IPS DF 19.7 (cell line): Measurements from ENCODE around the gene SRRD.

Experiments
- DNase-seq: peaks from one replicate; pipeline ENCODE4 v3.0.0-alpha.2; 2013; ENCODE audit warnings: low read depth, low spot score

The SRRD gene

DNA sequence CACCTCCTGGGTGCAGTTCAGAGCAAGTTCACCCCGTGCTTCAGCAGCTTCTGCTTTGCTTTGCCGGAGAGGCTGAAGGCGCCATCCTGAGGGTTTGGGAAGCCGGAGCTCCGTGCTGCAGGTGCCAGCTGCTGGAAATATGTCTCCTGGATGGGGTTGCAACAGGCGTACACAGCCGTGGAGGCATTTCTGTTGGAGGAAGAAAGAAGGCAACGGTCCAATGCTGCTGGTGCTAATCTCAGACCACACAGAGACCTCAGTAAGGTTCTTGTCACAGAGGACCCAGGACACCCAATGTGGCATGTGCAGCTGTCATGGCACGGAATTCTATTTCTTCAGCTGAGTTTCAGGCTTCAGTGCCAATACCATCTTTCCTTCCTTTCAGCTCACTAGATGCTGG is 30.5 kb upstream of the SRRD start:
- no peak for DNase-seq

DNA sequence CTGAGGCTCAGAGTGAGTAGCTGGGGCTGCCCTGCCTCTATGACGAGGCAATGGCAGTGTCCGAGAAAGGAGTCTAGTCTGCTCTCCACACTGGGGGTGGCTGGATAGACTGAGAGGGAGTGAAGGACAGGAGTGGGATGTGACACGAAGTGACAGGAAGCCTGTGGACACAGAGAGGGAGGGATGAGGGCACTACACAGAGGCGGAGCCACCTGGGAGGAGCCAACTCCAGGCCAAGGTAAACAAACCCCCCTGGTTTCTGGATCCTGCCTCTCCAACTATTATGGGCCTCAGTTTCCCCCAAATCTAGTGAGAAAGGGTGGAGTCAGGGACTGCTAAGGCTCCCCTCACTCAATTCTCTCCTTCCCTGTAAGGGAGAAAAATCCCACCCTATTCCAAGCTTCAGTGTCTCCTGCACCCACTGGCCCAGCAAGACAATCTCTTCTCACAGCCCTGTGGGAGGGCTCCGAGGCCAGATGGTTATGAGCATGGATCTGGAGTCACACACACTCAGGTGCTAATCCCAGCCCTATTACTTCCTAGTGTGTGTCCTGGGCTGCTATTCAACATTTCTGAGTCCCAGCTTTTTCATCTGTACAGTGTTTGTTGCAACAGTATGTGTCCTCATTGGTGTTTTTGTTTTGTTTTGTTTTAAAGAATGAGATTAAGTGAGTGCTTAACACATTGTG is 29.7 kb upstream of the SRRD start:
- no peak for DNase-seq

DNA sequence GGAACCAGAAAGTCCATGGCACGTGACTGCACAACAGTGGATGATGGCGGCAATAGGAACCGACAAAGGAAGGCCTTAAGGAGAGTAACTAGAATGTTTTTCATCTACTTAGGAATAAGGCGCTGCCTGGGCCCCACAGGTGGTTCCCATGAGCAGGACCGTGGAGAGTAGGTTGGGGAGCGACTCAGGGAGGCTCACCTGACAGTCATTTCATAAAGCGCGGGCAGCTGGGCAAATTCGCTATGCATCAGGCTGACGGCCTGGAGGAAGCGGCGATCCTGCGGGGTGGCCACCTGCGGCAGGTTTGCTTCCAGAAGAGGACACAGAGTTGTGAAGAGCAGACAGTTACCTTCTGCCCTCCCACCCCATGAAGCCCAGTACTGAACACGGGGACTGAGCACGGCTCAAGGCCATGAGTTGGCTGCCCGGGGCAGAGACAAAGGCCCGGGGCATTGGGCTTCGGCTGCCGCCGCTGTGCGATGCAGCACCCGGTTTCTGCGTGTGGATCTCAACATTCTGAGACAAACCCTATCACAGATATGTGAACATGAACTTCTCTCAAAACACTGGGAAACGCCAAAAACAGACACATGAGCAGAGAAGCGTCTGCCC is 25.9 kb upstream of the SRRD start:
- DNase-seq, result no peak

DNA sequence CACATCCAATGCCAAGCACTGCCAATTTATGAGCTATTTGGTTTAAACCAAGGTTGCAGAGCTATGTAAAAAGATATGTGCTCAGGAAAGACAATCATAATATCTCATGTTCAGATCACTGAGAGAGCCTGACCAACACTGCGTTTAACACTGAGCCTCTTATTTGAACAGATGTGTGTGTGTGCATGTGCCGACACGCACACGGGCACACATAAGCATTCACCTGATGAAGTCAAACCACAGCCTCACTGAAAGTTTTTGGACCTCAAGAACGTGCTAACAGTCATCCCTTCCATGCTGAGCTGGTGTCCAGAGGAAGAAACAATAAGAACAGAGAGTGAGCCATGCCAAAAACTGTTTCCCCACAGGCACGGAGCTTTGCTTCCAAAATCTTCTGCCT is 23.5 kb upstream of the SRRD start:
- no peak for DNase-seq

DNA sequence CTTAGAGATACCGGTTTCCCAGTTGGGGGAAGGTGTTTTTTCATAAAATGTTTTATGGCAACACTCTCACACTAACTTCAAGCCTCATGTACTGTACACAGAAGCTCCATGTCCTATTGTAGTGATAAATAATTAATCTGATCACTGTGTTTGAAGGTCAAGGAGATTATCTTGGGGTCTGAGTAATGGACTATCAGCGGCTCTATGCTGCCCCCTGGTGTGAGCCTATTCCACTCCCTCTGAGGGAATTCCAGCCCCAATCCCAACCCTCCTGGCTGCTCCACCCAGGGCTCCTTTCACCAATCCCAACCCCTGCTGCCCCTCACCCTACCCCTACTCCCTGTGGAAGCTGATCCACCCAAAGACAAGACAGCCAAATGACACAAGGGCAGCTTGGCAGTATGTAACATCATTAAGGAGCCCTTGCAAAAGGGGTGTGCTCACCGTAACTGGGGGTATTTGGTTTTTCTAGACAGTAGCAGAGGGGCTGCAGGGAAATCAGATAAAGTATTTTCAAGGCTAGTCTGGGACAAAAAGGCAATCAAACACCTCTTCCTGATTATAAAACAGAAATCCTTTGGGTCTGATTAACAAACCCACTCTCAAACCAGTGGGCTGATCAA is 22.4 kb upstream of the SRRD start:
- no peak for DNase-seq

DNA sequence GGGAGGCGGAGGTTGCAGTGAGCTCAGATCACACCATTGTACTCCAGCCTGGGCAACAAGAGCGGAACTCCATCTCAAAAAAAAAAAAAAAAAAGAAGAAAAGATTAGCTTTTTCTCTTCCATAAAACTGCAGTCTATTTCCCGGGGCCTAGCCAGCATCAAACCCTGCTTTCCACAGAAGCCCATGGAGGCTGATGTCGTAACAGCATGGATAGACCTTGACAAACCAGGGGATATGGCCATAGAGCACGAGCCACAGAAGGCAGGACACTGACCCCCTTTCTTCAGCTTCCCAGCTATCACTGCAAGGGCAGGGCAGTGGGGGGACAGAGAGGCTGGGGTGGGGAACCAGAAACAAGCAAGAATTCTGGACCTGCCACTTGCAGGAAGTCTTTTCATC is 21.6 kb upstream of the SRRD start:
- no peak for DNase-seq

DNA sequence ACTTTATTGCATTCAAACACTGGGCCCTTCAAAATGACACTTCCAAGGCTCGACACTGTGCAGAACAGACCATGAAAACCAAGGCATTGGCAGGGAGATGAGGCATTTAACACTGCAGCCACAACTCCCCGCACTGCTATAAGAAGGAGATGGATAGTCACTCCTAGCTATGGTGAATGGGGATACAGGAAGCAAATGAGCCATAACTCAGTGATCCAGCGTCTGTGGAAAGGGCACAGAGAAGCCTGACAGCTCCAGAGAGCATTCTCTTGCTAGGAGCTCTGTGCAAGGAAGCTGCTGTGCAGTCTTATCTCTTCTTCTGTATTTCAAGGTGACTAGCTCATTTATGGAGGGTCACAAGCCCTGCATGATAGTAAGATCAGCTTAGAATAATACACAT is 21.0 kb upstream of the SRRD start:
- DNase-seq, result no peak

DNA sequence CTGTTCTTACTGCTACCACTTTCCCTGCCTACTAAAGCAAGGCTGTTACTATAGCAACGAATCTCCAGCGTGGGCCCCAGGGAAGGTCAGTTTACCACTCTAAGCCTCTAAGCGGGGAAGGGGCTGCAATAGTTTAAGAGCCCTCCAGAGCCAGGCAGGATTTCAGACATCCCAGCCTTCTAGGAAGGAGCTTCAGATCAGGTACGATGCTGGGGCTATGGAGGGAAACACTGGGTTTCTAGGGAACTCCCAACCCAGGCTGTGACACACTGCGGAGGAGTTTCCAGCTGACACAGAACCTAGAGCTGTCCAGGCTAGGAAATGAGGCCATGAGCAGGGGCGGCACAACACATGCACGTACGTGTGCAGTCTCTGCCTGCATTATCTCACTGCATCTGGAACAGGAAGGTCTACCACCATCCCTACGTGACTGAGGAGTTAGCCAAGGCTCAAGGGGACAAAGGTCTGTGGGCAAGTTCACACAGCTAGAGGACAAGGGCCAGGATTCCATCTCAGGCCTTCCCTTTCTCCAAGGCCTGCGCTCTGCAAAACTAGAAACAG is 20.5 kb upstream of the SRRD start:
- no peak for DNase-seq

DNA sequence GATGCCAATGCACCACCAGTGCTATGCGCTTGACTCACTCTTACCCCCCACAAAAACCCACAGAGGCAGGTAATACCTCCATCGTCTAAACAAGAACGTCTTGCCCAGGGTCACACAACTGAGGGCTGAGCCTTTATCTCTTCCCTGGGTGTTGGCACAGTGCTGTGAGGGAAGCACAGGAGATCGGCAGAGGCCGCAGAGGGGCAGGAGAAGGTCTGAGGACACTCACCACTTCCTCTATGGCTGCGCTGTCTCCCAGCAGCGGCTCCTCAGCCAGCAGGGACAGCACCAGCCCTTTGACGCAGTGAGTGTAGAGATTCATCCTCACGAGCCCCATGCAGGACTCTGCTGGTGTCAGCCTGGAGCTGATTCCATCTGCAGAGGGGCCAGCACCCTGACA is 20.0 kb upstream of the SRRD start:
- no peak for DNase-seq

DNA sequence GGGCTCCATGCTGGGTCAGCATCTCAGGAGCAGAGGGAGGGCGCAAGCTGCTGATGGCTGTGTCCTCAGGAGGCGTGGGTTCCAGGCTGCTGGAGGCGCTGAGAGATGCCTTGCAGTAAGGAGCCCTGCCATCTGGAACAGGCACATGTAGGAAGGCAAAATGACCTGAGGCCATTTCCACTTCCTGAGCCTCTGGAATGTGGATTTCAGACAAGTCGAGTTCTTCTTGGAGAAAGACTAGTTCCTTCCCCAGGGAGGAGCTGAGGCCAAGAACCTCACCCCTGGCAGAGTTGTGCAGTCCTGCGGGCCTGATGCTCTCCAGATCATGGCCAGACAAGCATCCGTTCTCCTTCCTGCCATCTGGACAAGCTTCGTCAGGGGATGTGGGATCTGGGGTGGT is 19.4 kb upstream of the SRRD start:
- DNase-seq, result no peak

DNA sequence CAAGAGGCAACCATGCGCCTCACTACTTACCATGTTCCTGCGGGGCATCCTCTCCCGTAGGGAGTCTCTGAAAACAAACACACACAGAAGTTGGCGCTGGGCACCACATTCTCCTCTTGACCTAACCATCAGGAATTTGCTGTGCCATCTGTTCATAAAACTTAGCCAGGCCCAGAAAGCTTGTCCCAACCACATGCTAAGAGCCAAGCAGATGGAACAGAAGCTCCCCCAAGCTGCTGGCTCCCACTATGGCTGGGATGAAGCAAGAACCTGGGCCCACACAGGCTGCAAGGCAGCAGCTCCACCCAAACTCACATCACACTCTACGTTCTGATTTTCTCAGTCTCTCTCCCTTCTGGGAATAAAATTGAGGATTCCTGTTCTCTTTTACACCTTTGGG is 17.5 kb upstream of the SRRD start:
- no peak for DNase-seq

DNA sequence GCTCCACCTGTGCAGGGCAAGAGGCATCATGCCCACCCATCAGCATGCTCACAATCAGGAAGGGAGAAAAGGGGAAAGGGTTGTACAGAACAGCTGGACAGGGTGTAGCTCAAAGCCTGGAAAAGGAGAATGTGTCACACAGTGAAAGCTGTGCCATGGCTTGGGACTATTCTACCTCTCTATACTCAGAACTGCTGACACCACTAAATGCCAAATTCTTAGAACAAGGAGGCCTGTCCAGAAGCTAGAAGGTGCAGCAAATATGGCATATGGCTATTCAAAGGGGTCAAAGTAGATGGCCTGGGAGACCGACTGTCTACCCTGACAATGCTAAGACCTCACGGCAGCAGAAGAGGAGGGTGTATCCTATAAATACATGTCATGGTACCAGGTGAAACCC is 12.9 kb upstream of the SRRD start:
- DNase-seq, result no peak

DNA sequence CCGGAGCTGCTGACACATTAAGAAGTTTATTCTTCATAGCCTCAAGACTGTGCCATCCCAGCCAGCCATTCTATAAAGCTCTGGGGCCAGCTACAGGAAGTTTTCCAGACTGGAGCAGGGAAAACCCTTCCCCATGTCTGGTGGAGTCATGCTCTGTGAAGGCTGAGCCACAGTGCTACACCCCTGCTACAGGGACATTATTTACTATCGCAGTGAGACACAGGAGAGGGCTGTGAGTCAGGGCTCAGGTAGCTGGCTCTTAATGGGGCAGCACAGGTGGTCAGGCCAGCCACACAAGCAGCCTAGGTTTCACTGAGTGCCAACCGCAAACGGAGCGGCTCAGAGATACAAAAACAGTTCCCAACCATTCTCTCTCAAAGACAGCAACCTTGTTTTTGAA is 12.2 kb upstream of the SRRD start:
- DNase-seq, result no peak

DNA sequence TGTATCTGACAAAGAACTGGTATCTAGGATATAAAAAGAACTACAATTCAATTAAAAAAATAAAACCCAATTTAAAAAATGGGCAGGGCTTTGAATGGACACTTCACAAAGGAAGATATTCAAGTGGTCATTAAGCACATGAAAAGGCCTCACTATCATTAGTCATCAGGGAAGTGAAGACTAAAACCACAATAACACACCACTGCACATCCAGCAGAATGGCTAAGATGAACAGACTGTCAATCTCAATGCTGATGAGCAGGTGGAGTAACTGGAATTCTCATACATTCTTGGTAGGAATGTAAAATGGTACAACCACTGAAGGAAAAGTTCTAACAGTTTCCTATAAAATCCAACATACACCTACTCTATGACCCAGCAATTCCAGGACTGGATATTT is 9.0 kb upstream of the SRRD start:
- DNase-seq, result no peak

DNA sequence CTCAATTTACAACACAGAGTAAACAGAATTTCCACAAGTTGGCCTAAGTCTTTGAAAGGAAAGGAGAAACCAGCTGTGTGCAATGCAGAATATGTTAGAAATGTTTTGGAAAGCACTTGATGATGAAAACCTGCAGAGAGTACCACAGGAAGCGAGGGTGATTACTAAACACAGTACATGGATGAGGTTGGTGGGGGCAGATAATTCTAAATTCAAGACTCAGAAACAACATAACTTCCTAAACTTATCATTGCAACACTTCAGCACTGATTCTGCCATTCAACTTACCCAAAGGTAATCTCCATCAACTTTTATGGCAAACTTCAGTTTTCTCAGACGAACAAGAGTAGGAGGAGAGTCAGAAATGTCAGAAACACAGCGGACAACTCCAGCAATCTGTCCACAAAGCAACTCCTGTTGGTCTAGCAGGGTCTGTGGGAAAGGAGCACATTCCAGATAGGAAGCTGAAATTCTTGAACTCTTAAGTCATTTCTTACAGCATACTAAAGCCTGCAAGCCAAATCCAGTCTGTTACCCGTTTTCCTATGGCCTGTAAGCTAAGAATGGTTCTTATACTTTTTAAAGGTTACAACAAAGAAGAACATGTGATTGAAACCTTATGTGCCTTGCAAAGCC is 6.9 kb upstream of the SRRD start:
- DNase-seq, result no peak

DNA sequence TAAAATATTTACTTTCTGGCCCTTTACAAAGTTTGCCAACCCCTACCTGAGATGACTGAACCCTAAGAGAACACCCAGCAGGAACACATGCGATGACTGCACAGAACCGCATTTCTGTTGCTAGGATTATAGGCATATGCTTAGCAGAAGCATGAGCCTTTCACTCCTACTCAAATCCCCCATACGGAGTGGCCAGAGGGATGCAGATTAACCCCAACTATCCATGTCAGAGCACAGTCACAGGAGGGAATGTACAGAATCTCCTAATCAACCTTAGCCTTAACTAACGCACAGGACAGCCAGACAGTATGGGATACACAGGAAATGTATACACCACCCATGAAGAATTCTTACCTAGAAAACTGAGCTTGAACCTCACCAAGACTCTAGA is 6.3 kb upstream of the SRRD start:
- no peak for DNase-seq

DNA sequence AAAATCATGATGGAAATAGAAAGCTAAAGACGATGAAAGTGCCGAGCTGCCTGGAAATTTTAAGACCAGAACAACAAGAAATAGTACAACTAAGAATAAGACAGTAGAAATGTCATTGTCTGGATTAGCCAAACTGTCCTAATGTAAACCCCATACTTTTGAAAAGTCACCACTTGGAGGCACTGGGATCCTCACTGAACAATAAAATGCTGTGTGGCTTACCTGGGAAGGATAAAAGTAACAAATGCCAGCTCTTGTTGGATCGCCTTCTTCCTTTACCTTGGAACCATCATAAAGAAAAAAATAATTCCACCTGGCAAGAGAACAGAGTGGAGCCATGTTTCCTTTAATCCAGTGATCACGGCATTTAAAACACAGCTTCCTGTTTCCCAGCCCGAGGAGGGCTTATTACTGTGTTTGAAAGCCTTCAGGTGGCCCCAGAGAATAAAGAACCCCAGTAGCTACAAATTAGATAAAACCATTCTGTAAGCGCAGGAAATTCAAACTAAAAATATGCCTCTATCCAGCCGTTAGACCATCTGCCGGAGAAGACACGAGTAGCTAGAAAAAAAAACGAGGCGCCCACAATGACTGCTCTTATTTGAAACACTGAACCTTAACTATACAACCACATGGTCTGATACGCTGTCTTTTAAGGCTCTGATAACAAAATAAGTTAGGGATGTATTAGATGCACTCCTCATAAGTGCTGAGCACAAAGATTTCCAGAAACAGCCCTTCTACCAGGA is 4.5 kb upstream of the SRRD start:
- no peak for DNase-seq

DNA sequence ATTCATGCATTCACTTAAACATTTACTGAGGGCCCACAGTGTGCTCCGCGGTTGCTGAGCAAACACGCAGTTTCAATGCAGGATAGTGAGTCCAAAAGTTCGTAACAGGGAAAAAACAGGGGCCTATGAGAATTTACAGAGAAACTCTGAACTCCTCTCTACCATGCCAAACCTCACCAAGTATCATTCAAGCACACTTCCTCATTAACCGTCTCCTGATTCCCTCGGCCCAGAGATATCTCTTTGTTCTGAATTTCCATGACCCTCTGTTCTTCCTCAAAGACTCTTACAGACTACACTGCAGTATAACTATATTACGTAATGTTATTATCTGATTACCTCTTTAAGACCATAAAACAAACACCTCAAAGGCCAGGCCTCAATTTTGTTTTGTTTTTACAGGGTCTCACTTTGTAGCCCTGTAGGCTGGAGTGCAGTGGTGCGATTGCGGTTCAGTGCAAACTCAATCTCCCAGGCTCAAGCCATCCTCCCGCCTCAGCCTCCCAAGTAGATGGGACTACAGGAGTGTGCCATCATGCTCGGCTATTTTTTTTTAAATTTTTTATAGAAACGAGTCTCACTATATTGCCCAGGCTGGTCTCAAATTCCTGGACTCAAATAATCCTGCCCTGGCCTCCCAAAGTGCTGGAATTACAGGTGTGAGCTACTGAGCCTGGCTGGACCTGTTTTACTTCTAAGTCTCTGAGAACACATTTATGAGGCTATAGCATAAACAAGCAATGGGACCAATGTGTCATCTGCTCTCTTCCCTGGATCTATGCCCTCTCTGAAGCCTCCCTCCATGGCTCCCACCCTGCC is 3.7 kb upstream of the SRRD start:
- DNase-seq, result no peak

DNA sequence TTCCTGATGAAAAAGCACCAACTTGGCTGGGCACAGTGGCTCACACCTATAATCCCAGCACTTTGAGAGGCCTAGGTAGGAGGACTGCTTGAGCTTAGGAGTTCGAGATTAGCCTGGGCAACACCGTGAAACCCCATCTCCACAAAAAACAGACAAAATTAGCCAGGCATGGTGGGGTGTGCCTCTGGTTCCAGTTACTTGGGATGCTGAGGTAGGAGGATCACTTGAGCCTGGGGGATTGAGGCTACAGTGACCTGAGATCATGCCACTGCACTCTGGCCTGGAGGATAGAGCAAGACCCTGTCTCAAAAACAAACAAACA is 3.1 kb upstream of the SRRD start:
- no peak for DNase-seq

DNA sequence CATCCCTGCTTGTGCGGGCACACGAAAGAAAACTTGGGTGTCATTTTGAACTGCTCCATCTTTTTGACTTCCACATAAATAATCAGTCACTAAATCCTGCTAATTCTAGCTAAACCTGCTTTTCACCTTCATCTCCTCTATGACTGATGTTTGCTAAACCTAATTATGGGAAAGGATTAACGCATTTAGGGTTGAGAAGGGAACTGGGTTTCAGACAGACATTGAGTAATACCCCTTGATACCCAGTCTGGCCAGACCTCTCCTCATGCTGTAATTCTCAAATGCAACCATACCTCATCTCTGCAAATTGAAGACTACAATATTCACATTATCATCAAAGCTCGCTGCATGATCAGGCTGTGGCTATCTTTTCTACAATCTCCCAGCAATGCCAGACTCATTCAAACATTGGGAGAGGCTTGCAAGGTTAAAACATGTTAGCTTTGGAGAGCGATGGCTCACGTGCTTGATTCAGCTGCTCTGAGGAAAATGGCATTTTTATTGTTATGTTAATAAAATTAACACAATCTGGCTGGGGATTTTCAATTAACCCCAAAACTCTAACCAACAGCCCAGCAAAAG is 2.5 kb upstream of the SRRD start:
- no peak for DNase-seq

DNA sequence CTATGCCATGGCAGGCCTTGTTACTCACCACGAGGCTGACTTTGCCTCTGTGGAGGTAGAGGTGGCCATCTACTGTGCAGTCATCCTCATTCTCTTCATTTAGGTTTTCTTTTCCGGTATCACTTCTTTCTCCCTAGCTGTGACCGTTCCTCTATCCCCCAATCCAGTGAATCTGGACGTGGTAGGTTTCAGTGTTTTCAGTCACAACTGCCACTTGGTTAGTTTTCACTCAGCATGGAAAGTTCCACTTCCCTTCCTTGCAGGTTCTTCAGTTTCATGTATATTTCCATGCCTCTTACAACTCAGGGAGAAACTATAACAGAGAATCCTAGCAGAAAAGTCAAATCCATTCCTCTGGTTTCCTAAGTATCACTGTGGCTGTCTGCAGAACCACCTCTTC is 2.0 kb upstream of the SRRD start:
- DNase-seq, result no peak
